ENCODE measurements around the gene DSE.

DSE gene

GRCh38 chr6:116461932-116462885 lies 91.5 kb downstream of the DSE start:
- TF ChIP-seq CTCF (IDR thresholded peaks at IDR 0.05) = no peak

- TF ChIP-seq CTCF (IDR thresholded peaks at IDR 0.05) = no peak
These were observed 92.6 kb downstream of the DSE start for GRCh38 chr6:116463301-116463700.

GRCh38 chr6:116465246-116465645 lies 94.5 kb downstream of the DSE start:
- no peak for TF ChIP-seq CTCF (IDR thresholded peaks at IDR 0.05)

- no peak for TF ChIP-seq CTCF (IDR thresholded peaks at IDR 0.05)
These were observed 96.3 kb downstream of the DSE start for GRCh38 chr6:116467096-116467495.

- TF ChIP-seq CTCF (IDR thresholded peaks at IDR 0.05) = no peak
These were observed 96.8 kb downstream of the DSE start for GRCh38 chr6:116467514-116467913.

- TF ChIP-seq CTCF (IDR thresholded peaks at IDR 0.05) = no peak
These were observed 97.5 kb downstream of the DSE start for GRCh38 chr6:116468293-116468692.

- TF ChIP-seq CTCF (IDR thresholded peaks at IDR 0.05) = no peak
These were observed 100.8 kb downstream of the DSE start for GRCh38 chr6:116471531-116471930.
